Esophagus mucosa (tissue), 1 donor: ENCODE data around the gene MCOLN1. TPM values are rescaled to one million over a fixed set of nuclear protein-coding genes. Genes with fewer than 3 reads are reported as not detected.
"Not testable (repeated sequence)": the region's sequence is repeated elsewhere in the genome, so short reads cannot be mapped to it uniquely, and the experiment has no call there.

Experiments used
- ATAC-seq: fragments of 200-7000 bp; cut with Tn5 transposase; one replicate; pipeline ENCODE4 v1.9.1; 2020
- total RNA-seq: library from RNA; stranded (reverse); gene quantifications from one replicate; pipeline ENCODE4 v1.2.4, GENCODE V29; 2023
- donor health status: DM: yes; HTN: yes; CAD: no.

MCOLN1 gene
- total RNA-seq, 1 donor from 2014 or later: 9.2 TPM

DNA sequence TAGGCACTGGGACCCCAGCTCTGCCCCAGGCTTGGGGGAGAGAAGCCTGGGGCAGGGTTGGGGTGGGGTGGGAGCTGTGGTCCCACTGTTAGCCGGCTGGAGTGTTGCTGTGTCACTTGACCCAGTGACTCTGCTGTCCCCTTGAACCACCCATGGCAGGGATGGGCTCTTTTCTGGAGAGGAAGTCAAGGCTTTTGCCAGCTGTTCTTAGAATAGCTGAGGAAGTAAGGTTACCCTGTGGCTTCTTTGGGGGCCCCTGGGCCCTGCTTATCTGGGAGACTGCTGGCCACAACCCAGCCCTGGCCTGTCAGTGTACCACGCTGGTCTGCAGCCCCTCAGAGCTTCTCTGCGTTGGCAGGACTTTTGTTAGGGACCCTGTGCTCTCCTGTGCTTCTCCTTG is 22.2 kb downstream of the MCOLN1 start:
- no peak for ATAC-seq

DNA sequence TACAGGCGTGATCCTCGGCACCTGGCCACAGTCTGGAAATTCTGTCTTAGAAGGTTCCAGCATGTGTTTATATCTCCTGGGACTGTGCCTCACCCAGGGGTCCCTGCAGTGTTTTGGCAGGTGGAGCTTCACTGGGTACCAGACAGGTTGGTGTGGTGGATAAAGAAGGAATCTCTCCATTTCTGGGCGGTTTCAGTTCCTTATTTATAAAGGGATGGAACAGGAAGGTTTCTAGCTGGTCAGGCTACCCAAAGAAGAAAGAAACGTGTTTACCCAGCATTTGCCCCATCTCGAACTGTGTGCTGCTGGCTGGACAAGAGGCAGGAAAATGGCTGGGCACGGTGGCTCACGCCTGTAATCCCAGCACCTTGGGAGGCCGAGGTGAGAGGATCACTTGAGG is 22.9 kb downstream of the MCOLN1 start:
- no peak for ATAC-seq

DNA sequence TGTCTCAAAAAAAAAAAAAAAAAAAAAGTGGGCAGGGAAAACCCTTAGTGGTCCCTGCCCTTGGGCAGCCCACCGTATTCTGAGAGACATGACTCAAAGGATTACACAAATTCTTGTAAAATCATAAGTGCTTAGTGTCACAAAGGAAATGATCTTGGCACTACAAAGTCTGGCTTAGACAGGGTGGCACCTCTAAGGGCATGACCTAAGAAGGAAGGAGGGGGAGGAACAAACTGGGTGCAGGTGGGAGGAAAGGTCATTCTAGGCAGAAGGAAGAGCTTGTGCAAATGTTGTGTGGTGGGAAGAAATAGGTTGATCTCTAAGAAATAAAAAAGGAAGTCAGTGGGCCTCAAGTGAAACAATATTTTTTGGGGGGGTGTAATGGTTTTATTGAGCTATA is 23.5 kb downstream of the MCOLN1 start:
- peak; percentile 52 for ATAC-seq

DNA sequence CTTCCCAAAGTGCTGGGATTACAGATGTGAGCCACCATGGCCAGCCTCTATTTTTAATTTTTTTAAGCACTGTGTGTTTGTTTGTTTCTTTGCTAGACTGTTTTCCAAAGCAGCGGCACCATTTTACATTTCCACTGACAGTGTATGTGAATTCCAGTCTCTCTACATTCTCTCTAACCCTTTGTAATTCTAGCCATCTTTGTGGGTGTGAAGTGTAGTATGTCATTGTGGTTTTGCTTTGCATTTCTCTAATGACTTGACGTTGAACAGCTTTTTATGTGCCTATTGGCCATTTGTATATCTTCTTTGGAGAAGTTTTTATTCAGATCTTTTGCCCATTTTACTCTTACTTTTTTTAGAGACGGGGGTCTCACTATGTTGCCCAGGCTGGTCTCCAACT is 24.7 kb downstream of the MCOLN1 start:
- no peak for ATAC-seq

- ATAC-seq: no peak
Measured at GRCh38 chr19:7549429-7550148, 27.2 kb downstream of the MCOLN1 start.

GRCh38 chr19:7550169-7550770 is 27.8 kb downstream of the MCOLN1 start:
- ATAC-seq: peak; percentile 15

- ATAC-seq: peak; percentile 17
Measured at GRCh38 chr19:7550987-7551761, 28.8 kb downstream of the MCOLN1 start.

- ATAC-seq: no peak
Measured at GRCh38 chr19:7552781-7553180, 30.4 kb downstream of the MCOLN1 start.

- ATAC-seq: no peak
Measured at GRCh38 chr19:7554565-7554964, 32.1 kb downstream of the MCOLN1 start.

DNA sequence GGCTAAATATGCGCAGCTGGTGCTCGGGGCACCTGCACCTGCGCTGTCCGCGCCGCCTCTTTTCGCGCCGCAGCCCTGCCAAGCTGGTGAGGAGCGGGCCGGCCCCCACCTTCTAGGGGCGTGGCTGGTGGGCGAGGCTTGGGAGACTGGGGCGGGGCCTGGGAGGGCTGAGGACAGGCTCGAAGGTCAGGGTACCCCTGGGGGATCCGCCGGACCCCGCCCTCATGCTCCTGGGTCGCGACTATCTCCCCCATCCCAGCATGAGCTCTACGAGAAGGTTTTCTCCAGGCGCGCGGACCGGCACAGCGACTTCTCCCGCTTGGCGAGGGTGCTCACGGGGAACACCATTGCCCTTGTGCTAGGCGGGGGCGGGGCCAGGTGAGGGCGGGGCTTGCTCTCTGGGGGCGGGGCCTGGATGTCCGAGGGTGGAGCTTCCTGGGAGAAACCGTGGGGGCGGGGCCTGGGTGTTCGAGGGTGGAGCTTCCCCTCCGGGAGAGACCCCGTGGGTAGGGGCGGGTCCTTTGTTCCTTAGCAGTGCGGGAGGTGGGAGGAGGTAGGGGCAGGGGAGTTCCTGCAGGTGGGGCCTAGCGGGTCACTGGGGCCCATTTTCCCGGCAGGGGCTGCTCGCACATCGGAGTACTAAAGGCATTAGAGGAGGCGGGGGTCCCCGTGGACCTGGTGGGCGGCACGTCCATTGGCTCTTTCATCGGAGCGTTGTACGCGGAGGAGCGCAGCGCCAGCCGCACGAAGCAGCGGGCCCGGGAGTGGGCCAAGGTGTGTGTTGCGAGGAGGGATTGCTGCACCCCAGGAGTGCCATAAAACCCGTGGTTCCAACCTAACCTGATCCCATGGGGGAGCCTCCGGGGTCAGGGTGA is 32.8 kb downstream of the MCOLN1 start:
- ATAC-seq: peak; percentile 5

DNA sequence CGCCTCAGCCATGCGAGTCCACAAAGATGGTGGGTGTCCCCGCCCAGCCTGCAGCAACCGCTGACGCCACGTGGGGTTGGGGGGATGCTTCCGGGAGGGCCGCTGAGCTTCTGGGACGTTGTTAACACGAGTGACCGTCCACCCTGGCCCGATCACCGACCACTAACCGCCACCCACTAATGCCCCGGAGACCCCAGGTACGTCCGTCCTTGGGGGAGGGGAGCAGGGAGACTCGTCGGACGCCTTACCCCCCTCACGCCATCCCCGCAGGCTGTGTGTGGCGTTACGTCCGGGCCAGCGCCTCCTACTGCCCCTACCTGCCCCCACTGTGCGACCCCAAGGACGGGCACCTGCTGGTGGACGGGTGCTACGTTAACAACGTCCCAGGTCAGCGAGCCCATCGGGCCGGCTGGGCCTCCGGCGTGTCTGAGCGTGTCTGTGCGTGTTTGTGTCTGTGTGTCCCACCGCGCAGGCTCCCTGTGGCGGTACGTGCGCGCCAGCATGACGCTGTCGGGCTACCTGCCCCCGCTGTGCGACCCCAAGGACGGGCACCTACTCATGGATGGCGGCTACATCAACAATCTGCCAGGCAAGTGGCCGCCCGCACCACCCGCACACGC is 34.4 kb downstream of the MCOLN1 start:
- no peak for ATAC-seq

DNA sequence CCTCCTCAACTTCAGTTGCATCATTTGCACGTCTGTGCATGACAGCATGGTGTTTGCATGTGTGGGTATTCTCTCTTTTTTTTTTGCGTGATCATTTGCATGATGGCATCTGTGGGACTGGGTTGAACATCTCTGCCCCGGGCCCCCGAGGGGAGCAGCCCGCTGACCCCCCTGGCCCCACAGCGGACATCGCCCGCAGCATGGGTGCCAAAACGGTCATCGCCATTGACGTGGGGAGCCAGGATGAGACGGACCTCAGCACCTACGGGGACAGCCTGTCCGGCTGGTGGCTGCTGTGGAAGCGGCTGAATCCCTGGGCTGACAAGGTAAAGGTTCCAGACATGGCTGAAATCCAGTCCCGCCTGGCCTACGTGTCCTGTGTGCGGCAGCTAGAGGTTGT is 36.2 kb downstream of the MCOLN1 start:
- ATAC-seq: no peak

DNA sequence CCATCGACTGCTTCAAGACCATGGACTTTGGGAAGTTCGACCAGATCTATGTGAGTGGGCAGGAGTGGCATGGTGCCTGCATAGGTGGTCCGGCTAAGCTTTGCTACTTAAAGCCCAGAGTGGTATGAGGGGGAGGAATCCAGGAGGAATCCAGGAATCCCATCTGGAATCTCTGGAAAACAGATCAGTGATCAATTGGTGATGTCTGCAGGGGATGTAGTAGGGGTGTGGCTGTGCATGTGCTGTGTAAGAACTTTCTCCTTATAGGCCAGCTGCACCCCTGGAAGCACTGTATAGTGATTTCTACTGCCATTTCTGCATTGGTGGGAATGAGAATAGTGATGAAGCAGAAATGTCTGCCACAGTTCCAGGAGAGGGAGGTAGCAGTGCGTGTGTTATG is 36.7 kb downstream of the MCOLN1 start:
- no peak for ATAC-seq

DNA sequence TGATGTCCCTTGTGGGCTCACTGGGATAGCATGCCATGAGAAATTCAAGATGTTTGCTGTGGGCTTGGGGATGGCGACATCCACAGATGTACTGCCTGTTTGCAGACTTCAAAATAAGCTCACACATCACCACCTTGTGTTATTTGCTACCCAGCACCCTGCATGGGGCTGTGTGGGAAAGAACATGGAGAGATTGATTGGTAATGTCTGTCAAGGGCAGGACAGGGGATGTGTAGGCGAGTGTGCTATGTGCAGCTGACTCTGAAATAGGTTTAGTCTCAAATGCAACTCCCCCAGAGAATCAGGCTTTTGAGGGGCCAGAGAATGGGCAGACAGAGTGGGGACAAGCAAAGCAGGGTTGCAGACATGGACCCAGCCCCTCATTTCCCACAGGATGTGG is 37.8 kb downstream of the MCOLN1 start:
- no peak for ATAC-seq

DNA sequence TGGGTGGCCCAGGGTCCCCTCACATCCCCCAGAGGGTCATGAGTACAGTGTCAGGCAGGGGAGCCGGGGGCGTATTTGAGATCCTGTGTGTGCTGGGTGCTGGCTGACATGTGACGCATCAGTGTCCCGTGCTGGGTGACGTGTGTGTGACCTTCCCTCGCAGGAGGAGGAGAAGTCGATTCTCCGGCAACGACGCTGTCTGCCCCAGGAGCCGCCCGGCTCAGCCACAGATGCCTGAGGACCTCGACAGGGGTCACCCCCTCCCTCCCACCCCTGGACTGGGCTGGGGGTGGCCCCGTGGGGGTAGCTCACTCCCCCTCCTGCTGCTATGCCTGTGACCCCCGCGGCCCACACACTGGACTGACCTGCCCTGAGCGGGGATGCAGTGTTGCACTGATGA is 38.9 kb downstream of the MCOLN1 start:
- no peak for ATAC-seq

- no peak for ATAC-seq
Measured at GRCh38 chr19:7562646-7563393, 40.4 kb downstream of the MCOLN1 start.

GRCh38 chr19:7564866-7565265 is 42.4 kb downstream of the MCOLN1 start:
- no peak for ATAC-seq

- ATAC-seq: no peak
Measured at GRCh38 chr19:7565332-7565731, 42.9 kb downstream of the MCOLN1 start.

DNA sequence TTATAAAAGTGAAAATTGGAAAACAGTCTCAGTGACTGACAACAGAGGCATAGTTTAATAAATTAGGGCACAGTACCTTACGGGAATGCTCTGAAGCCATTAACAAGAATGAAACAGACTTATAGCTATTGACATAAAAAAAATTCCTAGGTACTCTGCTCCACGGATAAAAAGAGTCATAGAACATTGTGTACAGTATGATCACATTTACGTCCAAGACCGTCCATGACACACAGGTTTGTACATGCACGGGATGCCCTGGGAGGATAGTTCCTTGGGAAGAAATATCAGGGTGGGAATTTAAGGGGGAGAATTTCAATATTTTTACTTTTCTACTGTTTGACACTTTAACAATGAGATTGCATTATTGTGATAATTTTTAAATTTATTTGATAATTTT is 48.3 kb downstream of the MCOLN1 start:
- ATAC-seq: no peak

DNA sequence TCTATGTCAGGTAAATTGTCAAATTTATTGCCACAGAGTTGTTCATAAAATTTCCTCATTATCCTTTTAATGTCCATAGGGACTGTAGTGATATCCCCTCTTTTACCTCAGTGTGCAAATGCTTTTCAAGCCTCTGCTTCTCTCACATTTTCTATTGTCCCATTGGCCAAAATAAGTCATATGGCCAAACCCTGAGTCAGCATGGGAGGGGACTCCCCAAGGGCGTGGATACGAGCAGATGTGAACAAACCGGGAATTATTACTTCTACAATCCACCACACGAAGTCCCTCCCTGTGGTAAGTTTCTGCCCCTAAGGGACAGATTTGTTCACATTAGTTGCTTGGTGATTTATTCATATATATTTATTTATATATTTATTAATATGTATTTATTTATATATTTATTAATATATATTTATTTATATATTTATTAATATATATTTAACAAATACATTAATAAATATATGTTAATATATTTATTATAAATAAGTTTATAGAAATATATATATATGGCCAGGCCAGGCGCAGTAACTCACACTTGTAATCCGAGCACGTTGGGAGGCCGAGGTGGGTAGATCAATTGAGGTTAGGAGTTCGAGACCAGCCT is 53.1 kb downstream of the MCOLN1 start:
- peak; percentile 63 for ATAC-seq

- ATAC-seq: not testable (repeated sequence)
Measured at GRCh38 chr19:7577422-7577821, 55.0 kb downstream of the MCOLN1 start.
